Lower leg skin (tissue), 3 donors: Measurements from ENCODE around the gene ZNF45.

Experiments used
- CTCF ChIP-seq, 3 donors: fragments of 450-650 bp; IDR thresholded peaks; one replicate each; pipeline ENCODE4 v1.5.1; 2016; ENCODE audit warnings: antibody characterized with exemption in 3 of 3, mild to moderate bottlenecking in 3 of 3, moderate library complexity in 2 of 3
- POLR2A ChIP-seq, 2 donors: fragments of 450-650 bp; IDR thresholded peaks; one replicate each; pipeline ENCODE4 v1.6.1; 2016 to 2017; ENCODE audit warnings: antibody characterized with exemption in 2 of 2, mild to moderate bottlenecking in 1 of 2, moderate library complexity in 1 of 2

DNA sequence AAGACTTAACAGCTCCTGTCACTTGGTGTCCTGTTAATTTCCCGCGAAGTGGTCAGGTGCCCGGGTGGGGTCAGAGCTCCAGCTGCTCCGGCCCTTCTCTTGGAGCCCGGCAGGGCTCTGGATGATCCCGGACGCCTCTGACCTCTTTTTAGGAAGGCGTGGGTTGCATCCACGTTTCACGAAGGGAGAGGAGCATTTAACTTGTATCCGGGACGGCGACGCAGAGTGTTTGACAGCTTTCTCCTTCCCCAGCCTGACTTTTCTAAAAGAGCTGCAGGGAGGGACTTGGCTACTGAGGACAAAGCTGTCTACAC lies 49.6 kb upstream of the ZNF45 start:
- TF ChIP-seq POLR2A (IDR thresholded peaks at IDR 0.05) (no peak), CTCF (IDR thresholded peaks at IDR 0.05) (no peak)
